Stimulated activated CD4-positive, alpha-beta T cell treated with anti-CD3 and anti-CD28 coated beads, Interleukin-12 subunit alpha, Interleukin-12 subunit beta, amount 100 ng/mL, for 48 hours (primary cell): ENCODE data around the gene NEGR1.
"Not testable (repeated sequence)": the region's sequence is repeated elsewhere in the genome, so short reads cannot be mapped to it uniquely, and the experiment has no call there.

Source experiments
- DNase-seq, 3 donors: peaks; one replicate each; pipeline ENCODE4 v3.0.0-alpha.2; 2020; ENCODE audit warnings: low read depth in 2 of 3, low spot score in 1 of 3

NEGR1 gene

DNA sequence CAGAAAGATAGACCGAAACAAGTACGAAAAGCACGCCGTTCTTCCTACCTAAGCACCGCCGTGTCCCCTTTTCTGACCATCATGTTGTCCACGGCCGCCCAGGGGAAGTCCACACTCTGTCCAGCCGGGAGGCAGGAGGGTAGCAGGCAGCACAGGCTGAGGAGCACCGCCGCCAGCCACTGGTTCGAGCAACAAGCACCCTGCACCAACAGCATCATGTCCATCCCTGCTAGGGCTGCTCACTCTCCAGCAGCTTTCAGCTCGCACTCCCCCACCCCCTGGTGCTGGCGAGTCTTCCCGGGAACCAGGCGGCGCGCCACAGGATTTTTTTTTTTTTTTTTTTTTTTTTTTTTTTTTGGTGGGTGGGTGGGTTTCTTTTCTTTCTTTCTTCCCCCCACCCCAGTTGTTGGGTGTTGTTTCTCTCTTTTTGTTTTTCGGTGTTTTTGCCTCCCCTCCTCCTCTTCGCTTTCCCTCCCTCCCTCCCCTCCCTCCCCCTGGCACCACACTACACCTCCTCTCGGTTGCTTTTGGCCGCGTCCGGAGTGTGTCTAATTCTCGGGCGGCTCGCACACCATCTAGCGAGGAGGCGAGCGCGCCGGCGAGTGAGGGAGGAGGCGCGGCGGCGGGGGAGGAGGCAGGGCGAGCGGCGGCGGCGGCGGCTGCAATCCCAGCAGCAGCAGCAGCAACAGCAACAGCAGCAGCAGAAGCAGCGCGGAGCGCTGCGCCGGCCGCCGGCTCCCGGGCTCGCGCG lies at the start of gene NEGR1:
TSS of gene NEGR1 (minus strand) at position 269 of the 751 bp plus-strand sequence.
- peak; percentile 32 to 49 (median 46) for DNase-seq

DNA sequence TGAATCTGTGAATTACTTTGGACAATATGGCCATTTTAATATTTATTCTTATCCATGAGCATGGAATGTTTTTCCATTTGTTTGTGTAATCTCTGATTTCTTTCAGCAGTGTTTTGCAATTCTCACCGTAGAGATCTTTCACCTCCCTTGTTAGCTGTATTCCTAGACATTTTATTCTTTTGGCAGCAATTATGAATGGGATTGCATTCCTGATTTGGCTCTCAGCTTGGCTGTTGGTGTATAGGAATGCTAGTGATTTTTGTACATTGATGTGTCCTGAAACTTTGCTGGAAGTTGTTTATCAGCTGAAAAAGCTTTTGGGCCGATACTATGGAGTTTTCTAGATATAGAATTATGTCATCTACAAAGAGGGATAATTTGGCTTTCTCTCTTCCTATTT lies 44.2 kb upstream of the NEGR1 start:
- DNase-seq: no peak

- DNase-seq: no peak
Observed at GRCh38 chr1:72324451-72324850, 42.1 kb upstream of the NEGR1 start.

DNA sequence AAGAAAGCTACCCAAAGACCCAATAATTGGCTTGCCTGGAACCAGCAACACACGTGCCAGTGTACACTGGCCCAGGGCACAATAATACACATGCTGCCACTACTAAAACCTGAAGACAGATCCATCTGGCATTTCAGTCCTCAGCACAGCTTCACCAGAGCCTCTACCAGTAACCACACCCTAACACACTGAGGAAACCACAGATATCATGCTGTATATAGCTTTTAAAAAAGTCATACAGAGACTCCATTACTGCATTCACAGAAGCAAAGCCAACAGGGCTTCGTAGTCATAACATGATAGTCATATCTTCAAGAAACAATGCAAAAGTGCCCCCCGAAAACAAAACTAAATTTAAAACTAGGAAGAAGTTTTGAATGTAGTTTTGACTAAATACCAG lies 40.6 kb upstream of the NEGR1 start:
- DNase-seq: no peak

DNA sequence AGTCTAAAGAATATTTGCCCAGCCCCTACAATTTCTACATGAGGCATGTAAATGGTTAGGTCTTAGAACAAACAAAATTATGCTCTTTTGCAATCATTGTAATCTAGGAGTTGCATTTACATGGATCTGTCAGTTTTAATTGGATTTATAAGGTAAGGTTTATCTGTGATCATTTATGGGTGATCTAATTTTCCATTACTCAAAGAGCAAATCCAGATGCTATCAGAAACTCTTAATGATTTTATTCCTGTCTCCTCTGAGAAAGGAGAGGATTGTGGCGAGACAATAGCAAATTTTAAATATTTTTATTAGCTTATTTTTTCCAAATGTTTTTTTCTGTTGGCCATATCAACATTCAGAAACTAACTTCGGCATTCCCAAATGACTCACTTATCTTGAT lies 14.2 kb upstream of the NEGR1 start:
- DNase-seq: no peak

DNA sequence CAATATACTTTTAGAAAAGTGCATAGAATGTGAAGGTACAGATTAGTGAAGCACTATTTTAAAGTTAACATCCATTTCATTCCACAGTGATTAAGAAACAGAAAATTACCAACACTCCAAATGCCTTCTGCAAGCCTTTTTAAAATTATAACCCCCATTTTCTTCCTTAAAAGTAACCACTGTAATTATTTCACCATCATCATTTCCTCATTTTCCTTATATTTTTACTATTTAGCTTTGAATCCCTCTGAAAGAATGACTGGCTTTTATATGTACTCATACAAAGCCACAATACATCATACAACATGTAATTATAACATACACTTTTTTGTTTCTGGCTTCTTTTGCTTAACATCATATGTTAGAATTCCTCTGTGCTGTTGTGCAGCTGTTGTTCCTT lies 6.5 kb upstream of the NEGR1 start:
- no peak for DNase-seq

DNA sequence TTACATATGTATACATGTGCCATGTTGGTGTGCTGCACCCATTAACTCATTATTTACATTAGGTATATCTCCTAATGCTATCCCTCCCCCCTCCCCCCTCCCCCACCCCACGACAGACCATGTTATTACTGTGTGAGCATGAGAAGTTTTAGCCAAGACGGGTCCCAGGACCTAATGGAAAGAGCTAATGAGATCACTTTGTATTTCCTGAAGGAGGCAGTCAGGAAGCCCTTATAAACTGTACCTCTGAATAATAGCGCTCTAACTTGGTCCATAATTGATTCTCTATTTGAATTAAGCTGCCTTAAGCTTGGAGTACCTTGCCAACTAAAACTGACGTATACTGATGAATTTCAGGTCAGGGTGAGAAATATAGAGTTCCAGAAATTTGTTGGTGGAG lies 4.1 kb upstream of the NEGR1 start:
- no peak for DNase-seq

DNA sequence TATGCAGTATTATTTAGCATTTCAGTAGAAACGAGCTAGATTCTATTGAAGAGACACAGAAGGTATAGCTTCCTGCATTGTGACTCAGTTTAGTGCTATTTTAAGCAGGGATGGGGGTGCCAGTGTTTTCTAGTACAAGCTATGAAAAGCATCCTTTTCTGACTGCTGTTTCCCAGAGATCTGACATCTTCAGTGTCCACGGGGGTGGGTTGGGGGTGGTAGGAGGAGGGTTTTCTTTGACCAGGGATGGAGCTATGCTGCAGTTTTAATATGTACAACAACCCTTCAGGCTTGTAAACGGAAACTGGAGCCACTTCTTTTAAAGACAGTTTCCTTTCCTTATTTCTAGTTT lies 2.7 kb upstream of the NEGR1 start:
- DNase-seq: no peak

GRCh38 chr1:72284348-72285073 lies 2.2 kb upstream of the NEGR1 start:
- peak in 2 of 3 donors; percentile 5 to 37 for DNase-seq

- DNase-seq: no peak
Observed at GRCh38 chr1:72284084-72284347, 1.7 kb upstream of the NEGR1 start.

- peak in 1 of 3 donors; percentile 0 for DNase-seq
Observed at GRCh38 chr1:72283307-72284083, 1.2 kb upstream of the NEGR1 start.

- DNase-seq: no peak
Observed at GRCh38 chr1:72283022-72283306, 625 bp upstream of the NEGR1 start.

GRCh38 chr1:72281637-72282270 lies 585 bp downstream of the NEGR1 start:
- DNase-seq: no peak

DNA sequence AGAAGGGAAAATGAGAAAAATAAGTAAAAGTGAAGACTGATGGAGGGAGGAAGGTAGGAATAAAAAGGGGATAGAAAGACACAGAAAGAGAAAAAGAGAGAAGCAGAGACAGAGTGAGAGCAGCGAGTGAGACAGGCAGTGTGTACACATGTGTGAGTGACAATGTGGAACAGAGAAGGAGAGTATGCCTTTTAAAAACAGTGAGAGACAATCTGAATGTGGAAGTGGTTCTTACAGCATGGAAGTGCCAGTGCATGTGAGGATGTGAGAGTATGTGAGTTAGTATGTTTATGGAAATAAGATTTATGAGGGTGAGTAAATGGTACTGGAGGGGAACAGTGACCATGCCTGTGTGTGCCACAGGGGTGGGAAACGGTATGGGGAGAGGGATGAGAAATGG lies 1.2 kb downstream of the NEGR1 start:
- no peak for DNase-seq

- DNase-seq: no peak
Observed at GRCh38 chr1:72280711-72281110, 1.6 kb downstream of the NEGR1 start.

GRCh38 chr1:72280131-72280530 lies 2.2 kb downstream of the NEGR1 start:
- DNase-seq: no peak

DNA sequence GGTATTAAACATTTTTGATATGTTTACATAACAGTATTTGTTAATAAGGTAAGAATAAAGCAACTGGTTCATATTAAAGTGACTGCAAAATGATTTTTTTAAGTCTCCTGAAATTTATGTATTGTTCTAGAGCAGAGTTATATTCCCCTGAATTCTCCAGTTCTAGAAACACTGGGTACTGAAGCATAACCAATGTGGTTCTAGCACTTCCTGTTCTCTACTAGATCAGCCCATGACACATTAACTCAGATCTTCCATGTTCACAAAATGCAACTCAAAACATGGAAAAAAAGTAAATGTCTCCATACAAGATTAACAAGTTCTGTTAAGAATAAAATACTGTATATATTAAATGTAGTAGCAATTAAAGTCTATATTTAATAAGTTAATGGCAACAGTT lies 3.9 kb downstream of the NEGR1 start:
- DNase-seq: no peak

DNA sequence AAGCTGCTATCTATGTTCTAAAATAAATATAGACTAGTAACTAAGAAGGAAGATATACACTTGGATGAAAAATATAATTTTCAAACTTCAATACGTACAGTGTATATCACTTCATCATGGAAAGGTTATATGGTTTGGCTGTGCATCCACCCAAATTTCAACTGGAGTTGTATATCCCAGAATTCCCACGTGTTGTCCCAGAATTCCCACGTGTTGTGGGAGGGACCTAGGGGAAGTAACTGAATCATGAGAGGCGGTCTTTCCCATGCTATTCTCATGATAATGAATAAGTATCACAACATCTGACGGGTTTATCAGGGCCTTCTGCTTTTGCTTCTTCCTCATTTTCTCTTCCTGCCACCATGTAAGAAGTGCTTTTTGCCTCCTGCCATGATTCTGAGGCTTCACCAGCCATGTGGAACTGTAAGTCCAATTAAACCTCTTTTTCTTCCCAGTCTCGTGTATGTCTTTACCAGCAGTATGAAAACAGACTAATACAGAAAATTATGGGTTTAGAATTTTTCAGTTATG lies 10.7 kb downstream of the NEGR1 start:
- no peak for DNase-seq

DNA sequence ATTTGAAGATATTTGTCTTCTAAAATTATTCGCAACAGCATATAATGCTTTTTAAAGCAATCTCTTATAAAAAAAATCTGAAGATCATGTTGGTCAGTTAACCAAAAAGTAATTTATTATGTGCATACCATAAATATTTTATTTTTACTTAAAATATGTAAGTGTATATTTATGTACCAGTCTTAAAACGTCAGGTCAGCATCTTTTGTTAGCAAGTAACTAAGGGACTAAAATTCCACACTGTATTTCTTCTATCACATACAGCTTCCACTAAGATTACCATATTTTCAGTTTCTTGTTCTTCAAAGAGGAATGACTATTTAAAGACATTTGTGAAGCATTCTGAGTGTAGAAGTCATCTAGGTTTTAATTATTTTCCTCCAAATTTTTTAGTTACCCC lies 19.6 kb downstream of the NEGR1 start:
- no peak for DNase-seq

DNA sequence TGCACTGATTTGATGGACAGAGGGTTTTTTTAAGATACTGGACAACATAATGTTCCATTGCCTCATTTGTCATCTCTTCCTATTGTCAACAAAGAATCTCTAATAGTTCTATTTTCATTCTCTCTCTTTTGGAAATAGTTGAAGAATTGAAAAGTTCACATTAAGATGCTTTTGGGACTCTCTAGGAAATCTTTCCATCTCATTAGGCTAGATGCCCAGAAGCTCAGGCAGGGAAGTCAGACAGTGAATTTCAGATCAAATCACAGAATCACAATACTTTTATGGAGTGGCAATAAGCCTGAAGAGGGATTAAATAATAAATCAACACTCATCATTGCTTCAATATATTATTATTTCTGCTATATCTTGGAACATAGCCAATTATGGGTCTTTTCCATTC lies 29.2 kb downstream of the NEGR1 start:
- DNase-seq: no peak

DNA sequence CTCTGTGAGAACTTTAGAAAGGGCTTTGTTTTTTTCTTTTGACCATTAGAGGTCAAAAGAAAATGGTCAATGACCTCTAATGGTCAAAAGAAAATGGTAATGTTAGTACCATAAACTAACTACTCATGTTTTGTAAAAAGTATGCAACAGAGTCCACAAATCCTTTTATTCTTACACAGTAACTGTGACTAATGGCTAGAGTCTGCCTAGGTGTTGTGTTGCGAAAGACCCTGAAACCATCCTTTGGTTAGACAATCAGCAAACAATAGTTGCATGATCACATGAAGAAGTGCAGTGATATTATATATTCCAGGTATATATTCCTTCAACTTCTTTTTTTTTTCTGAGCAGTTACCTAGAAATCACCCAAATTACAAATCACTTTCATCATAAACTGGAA lies 40.9 kb downstream of the NEGR1 start:
- no peak for DNase-seq

DNA sequence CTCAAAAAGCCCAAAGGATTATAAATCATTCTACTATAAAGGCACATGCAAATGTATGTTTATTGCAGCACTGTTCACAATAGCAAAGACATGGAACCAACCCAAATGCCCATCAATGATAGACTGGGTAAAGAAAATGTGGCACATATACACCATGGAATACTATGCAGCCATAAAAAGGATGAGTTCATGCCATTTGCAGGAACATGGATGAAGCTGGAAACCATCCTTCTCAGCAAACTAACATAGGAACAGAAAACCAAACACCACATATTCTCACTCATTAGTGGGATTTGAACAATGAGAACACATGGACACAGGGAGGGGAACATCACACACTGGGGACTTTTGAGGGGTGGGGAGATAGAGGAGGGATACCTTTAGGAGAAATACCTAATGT lies 46.4 kb downstream of the NEGR1 start:
- not testable (repeated sequence) for DNase-seq
